GM18858 (cell line): ENCODE results near the gene BMP2K.
A peak's percentile ranks its signal among the peaks of the same experiment; 100 is the strongest.
"Not testable (repeated sequence)": the region's sequence is repeated elsewhere in the genome, so short reads cannot be mapped to it uniquely, and the experiment has no call there.

Source experiments
- ATAC-seq: cut with Tn5 transposase; IDR thresholded peaks from one replicate; pipeline ENCODE4 v1.9.1; 2021; ENCODE audit not compliant: unreplicated experiment

Gene BMP2K

DNA sequence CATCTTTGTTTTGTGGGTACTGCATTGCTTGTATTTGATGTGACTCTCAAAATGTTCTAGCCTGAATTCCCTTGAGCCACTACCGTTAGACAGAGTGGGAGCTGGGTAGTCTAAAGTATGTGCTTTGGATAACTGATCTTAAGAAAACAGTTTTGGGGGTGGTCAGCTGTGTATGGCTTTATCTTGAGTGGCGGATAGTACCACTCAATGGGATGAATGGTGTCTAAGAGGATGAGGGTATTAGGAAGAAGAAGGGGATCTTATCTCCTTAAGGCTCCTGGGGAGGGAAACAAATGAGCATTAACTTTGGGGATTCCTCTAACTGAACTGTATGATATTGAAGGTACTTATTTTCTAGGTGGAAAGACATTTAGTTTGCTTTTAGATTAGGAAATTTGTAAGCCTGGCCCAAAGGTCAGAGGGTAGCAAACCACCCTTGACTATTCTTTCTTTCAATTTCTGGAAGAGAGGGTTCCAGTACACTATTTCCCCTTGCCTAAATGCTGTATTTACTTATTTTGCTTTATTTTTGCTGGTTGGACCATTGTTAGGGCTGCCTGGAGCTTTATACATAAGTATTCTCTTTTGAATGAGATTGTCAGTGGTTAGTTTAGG is 11.3 kb downstream of the BMP2K start:
- ATAC-seq: no peak

DNA sequence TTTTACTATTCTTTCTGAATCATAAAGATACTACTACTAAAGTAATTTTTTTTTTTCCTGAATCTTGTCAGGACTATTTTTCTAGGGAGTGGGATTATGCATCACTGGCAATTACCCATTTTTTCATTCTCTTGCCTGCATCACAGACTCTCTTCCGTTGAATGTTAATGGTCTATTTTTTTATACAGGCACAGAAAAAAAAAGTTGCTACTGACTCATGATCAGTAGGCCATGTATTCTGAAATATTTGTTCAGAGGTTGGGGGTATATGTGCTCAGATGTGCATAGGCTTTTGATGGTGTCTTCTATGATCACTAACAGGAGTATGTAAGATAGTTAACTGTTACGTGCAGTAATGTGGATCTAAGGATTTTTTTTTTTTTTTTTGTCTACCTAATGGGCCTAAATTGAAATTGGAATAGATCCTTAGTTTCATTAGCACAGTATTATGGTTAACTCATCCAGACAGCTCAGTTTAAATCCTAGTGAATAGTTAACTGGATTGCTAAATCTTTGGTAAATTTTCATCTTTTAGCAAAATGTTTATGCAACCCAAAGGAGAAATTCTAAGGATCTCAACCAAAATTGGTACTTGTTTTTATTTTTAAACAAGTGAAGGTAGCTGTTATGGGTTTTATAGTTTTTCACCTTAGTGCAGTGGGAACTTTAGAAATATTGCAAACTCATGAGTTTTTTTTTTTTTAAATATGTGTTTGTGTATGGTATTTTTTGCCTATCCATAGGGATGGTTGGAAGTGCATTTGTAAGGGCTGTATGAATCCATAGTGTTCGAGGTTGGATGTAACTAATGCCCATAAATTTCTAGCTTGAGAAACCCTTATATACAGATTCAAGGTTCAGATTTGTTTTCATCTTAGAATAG is 12.1 kb downstream of the BMP2K start:
- ATAC-seq: no peak

DNA sequence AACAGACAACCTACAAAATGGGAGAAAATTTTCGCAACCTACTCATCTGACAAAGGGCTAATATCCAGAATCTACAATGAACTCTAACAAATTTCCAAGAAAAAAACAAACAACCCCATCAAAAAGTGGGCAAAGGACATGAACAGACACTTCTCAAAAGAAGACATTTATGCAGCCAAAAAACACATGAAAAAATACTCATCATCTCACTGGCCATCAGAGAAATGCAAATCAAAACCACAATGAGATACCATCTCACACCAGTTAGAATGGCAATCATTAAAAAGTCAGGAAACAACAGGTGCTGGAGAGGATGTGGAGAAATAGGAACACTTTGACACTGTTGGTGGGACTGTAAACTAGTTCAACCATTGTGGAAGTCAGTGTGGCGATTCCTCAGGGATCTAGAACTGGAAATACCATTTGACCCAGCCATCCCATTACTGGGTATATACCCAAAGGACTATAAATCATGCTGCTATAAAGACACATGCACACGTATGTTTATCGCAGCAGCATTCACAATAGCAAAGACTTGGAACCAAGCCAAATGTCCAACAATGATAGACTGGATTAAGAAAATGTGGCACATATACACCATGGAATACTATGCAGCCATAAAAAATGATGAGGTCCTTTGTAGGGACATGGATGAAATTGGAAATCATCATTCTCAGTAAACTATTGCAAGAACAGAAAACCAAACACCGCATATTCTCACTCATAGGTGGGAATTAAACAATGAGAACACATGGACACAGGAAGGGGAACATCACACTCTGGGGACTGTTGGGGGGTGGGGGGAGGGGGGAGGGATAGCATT is 19.7 kb downstream of the BMP2K start:
- ATAC-seq: not testable (repeated sequence)

DNA sequence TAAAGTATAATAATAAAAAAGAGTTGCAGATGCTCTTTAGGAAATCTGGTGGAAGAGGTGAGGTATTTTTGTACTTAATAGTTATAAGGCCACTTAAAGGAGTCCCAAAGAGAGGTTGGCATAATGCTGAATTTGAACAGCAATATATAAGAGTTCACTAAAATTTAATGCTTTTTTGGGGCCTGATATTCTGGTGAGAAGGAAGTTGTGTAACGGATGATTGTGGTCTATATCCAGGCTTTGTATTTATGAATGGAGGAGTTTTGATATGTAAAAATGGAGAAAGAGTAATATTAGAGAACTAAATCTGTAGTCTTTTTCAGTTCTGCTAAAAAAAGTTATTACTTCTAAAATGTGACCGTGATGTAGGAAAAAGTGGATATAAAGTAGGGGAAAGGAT is 20.4 kb downstream of the BMP2K start:
- ATAC-seq: no peak

DNA sequence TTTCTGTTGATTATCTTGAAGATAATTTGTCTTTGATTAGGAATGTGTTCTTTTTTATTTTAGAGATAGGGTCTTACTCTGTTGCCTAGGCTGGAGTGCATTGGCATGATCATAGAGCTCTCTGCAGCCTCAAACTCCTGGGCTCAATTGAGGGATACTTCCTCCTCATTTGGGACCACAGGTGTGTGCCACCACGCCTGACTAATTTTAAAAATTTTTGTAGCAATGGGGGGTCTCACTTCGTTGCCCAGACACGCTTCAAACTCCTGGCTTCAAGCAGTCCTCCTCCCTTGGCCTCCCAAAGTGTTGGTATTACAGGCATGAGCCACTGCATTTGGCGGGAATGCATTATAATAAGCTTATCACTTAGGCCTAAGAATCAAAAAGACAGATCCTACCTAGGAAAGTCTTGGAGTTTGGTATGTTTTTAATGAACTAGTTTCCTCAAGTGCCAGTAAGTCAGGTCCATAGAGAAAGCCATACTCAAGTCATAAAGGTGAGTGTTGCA is 21.7 kb downstream of the BMP2K start:
- no peak for ATAC-seq

DNA sequence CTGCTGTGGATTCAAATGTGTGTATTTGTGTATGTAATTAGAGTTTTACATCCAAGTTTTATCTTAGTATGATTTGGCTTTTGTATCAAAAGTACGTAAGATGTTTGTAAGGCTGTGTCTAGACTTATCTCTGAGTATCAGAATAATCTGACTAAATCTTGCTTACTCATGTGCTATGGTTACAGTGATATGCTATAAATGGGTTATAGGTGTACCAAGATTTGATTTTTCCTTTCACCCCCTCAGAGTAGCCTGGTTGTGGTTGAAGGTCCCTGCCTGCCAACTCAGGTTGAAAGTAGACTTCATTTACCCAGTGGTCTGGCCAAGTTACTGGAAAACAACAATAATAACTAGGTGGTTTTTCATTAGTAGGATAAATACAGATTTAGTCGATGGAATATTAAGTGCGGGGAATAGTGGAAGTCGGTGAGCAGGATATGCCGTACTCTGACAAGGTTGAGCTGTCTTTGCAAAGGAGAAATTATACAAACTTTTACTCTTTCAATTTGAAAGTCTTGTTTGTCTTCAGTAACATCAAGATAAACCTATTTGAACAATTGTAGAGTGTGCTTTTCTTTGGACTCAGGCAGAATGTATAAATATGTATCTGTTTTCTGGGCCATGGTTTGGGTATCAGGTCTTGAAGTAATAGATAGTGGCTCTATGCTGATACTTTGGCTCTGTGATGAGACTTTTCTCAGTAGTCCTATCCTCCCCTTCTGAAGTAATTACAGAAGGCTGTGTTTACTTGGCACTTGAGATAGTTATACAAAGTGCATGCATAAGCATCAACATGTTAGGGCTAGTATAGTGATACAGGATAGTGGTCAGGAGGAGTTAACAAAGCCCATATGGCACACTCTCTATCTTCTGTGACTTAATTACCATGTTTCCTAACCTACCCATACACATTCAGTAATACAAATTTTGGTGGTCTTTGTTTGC is 23.7 kb downstream of the BMP2K start:
- peak; percentile 45 for ATAC-seq

DNA sequence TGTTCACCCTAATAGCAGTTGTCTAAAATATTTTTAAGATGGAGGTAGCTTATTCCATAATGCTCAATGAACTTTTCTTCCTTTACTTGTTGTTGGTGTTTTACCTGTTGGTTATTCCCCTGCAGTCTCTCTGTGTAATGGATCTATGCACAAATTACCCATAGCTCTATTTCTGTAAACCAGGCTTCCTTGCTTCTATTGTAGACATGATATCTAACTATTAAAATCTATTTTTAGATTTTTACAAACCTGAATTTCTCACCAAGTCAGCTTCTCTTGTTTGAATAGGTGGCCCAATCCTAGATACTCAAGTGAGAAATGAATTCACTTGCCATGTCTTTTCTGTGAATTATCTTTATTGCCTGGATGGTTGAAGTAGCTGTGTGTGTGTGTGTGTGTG is 24.8 kb downstream of the BMP2K start:
- ATAC-seq: no peak

DNA sequence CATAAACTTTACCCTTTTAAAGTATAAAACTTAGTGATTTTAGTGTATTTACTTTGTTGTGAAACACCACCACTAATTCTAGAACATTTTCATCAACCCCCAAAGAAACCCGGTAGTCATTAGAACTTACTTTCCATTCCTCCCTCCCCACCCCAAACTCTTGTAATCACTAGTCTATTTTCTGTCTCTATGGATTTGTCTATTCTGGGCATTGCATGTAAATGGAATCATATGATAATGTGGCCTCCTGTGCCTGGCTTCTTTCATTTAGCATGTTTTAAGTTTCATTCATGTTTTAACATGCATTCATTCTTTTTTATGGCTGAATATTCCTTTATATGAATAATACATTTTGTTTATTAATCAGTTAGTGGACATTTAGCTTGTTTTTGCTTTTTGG is 27.8 kb downstream of the BMP2K start:
- ATAC-seq: no peak

DNA sequence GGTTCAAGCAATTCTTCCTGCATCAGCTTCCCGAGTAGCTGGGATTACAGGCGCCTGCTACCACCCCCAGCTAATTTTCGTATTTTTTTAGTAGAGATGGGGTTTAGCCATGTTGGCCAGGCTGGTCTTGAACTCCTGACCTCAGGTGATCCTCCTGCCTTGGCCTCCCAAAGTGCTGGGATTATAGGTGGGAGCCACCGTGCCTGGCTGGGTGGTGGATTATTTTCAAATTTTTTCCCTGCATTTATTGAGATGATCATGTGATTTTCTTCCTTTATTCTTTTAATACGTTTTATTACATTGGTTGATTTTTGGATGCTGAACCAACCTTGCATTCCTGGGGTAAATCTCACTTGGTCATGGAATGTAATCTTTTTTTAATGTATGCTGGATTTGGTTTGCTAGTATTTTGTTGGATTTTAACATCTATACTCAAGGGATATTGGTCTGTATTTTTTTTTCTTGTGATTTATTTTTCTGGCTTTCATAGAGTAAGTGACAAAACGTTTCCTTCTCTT is 30.9 kb downstream of the BMP2K start:
- ATAC-seq: no peak

DNA sequence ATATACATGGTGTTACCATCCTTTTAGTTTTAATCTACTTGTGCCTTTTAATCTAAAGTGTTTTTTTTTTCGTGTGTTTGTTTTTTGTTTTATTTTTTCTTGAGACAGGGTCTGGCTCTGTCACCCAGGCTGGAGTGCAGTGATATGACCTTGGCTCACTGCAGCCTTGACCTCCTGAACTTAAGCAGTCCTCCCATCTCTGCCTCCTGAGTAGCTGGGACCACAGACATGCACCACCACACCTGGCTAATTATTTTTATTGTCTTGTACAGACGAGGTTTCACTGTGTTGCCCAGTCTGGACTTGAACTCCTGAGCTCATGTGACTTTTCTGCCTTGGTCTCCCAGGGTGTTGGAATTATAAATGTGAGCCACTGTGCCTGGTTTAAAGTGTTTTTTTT is 33.1 kb downstream of the BMP2K start:
- ATAC-seq: no peak

DNA sequence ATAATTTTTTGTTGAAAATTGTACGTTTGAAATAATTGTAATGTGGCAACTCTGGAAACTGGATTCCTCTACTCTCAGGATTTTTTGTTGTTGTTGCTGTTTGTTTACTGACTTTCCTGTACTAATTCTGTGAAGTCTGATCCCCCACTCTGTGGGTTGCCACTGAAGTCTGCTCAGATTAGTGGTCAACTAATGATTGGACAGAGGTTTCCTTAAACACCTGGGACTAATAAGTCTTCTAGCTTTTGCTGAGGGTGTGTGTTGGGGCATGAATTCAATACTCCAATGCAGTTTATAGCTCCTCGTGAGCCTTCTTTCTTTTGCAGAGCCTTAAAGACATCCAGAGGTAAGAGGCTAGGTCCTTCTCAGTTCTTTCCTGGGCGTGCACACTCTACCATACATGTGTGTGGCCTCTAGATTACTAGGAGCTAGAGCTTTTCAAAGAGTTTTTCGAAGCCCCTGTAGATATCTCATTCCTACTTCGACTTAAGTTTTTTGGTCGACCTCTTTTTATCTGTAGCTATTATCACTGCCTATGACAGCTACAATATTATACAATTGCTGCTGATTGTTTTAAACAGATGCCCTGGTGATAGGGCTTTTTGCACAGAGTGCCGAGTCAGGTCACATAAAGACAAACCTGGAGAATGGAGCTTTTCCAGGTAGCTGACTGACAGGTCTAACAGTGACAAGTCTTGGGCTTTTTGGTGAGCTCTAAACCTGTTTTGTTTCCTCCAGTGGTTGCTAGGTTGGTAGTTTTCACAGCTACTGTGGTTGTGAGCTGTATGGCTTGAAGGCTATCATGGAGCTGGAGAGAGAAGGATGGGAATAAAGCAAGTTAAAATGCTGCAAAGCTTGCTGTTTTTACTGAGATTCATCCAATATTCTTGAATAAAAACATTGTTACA is 34.0 kb downstream of the BMP2K start:
- ATAC-seq: no peak

DNA sequence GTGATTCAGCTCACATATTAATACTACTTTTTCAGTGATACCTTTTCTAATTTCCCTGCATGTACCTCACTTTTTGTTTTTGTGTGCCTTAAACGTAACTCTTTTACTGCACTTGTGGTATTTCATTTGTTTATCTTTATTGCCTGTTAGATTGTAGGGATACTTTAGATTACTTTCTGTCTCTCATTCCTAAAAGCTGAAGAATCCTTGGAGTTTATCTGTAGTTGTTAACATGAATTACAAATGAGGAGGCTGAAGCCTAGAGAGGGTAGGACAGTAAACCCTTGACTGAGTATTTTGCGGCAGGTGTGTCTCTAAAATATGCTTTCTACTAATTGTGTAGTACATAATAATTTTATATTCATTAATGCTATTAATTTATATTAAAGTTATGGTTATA is 34.9 kb downstream of the BMP2K start:
- no peak for ATAC-seq

DNA sequence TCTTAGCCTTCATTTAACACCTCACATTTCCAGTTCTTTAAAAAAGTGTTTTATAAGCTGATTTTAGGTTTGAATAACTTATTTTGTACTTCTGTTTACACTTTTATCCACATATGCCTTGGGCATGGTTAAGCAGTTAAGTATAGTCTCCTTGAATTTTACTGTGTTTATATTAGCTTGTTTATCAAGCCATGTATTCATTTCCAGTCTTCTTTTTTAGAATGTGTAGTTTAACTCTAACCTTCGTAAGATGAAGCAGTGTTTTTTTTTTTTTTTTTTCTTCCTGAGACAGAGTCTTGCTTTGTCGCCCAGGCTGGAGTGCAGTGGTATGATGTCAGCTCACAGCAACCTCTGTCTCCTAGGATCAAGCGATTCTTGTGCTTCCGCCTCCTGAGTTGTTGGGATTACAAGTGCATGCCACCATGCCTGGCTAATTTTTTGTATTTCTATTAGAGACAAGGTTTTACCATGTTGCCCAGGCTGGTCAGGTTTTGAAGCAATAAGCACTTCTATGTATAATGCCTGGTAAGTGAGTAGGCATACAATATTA is 42.5 kb downstream of the BMP2K start:
- ATAC-seq: no peak

DNA sequence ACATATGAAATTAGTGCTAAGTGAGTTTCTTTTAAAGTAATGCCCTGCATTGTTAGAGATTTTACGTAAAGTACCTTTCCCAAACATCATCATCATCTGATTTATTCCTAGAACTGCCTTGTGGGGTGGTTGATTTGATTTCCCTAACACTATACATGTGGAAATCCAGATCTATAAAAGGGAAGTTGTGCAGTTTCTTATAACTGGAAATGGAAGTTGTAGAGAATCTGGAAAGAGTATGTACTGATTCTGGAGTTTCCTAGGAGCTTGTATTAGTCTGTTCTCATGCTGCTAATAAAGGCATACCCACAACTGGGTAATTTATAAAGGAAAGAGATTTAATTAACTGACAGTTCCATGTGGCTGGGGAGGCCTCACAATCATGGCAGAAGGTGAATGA is 47.9 kb downstream of the BMP2K start:
- ATAC-seq: no peak

DNA sequence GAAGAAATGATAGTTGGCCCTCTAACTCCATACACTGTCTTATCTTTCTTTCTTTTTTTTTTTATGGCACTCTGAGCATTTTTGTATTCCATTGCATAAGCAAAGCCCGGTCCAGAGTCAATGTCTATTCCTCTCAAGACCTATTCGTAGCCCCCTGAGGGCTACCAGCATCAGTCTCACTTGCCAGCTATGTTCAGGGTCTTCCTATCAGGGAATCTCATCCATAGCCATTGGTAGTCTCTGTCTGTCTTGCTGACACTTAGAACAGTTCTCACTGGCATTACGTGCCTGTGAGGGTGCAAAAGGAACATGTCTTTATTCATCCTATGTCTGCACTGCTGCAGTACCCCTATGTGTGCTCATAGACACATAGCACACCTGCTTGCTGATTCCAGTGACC is 51.0 kb downstream of the BMP2K start:
- no peak for ATAC-seq

DNA sequence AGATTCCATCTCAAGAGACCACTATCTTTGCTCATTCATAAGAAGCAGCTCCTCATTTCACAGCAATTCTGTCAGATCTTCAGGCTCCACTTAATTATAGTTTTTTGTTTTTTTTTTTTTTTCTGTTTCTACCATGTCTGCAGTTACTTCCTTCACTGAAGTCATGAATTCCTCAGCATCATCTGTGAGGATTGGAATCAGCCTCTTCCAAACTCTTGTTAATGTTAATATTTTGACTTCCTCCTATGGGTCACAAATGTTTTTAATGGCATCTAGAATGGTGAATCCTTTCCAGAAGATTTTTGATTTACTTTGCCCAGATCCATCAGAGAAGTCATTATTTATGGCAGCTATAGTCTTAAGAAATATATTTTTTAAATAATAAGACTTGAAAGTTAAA is 53.1 kb downstream of the BMP2K start:
- no peak for ATAC-seq

DNA sequence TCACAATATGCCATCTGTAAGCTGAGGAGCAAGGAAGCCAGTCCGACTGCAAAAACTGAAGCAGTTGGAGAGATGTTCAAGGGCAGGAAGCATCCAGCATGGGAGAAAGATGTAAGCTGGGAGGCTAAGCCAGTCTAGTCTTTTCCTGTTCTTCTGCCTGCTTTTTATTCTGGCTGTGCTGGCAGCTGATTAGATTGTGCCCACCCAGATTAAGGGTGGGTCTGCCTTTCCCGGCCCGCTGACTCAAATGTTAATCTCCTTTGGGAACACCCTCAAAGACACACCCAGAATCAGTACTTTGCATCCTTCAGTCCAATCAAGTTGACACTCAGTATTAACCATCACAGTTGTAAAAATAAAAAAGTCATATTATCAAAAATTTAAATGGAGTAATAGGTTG is 63.5 kb downstream of the BMP2K start:
- ATAC-seq: not testable (repeated sequence)

DNA sequence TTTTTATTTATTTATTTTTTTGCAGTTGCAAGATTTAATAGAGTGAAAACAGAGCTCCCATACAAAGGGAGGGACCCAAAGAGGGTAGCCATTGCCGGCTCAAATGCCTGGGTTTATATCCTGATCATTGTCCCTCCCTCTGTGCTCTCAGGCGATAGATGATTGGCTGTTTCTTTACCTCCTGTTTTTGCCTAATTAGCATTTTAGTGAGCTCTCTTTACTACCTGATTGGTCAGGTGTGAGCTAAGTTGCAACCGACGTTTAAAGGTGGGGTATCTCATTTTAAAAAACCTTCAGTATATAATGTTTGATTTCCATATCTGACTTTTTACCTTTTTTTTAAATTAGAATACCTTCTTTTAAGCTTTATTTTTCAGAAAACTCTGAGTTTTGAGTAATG is 64.1 kb downstream of the BMP2K start:
- not testable (repeated sequence) for ATAC-seq

DNA sequence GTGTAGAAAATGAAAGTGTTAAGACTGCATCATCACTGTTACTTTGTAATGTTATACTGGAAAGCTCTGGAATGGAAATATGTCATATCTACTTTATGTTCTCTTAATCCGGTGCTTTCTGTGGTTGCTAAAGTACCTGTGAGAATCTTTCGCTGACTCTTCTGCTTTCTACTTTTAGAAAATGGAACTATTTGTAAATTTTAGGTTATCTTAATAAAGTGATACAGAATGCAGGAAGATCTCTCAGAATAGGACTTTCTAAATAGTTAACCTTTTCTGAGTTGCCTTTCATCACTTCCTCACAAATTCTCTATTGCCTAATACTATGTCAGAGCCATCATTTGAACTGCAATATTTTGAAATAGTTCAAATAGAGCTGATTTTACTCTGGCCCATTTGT is 69.3 kb downstream of the BMP2K start:
- peak; percentile 86 for ATAC-seq
